NCI-H1930 (cell line): ENCODE results near the gene MYT1.

Experiments
- DNase-seq, 2 experiments: peaks; one replicate each; lab custom pipeline; 2025; lab: John Stamatoyannopoulos, UW

The MYT1 gene

GRCh38 chr20:64139199-64140060, 24.8 kb upstream of the MYT1 start:
- DNase-seq, result no peak

- no peak for DNase-seq
Measured at GRCh38 chr20:64140061-64140931, 24.0 kb upstream of the MYT1 start.

GRCh38 chr20:64140956-64141355, 23.3 kb upstream of the MYT1 start:
- no peak for DNase-seq

- no peak for DNase-seq
Measured at GRCh38 chr20:64142590-64142989, 21.7 kb upstream of the MYT1 start.

- no peak for DNase-seq
Measured at GRCh38 chr20:64143018-64143801, 21.0 kb upstream of the MYT1 start.

- no peak for DNase-seq
Measured at GRCh38 chr20:64144144-64144912, 19.9 kb upstream of the MYT1 start.

- DNase-seq, result no peak
Measured at GRCh38 chr20:64145458-64146300, 18.6 kb upstream of the MYT1 start.

- DNase-seq, result no peak
Measured at GRCh38 chr20:64146301-64146935, 17.8 kb upstream of the MYT1 start.

- DNase-seq, result no peak
Measured at GRCh38 chr20:64146936-64147477, 17.2 kb upstream of the MYT1 start.

GRCh38 chr20:64148581-64148980, 15.7 kb upstream of the MYT1 start:
- DNase-seq, result no peak

GRCh38 chr20:64149141-64149540, 15.1 kb upstream of the MYT1 start:
- DNase-seq, result no peak

- DNase-seq, result no peak
Measured at GRCh38 chr20:64149809-64150560, 14.3 kb upstream of the MYT1 start.

GRCh38 chr20:64150756-64151632, 13.3 kb upstream of the MYT1 start:
- DNase-seq, result no peak

GRCh38 chr20:64151633-64152530, 12.4 kb upstream of the MYT1 start:
- no peak for DNase-seq

GRCh38 chr20:64152906-64153305, 11.3 kb upstream of the MYT1 start:
- no peak for DNase-seq

GRCh38 chr20:64153410-64153809, 10.8 kb upstream of the MYT1 start:
- no peak for DNase-seq
